Limb (tissue), 2 donors: ENCODE data around the gene IPCEF1.

Source experiments
- DNase-seq, 2 donors: peaks; one replicate each; pipeline ENCODE4 v3.0.0-alpha.2; 2016; ENCODE audit errors: extremely low spot score in 2 of 2

IPCEF1 gene

DNA sequence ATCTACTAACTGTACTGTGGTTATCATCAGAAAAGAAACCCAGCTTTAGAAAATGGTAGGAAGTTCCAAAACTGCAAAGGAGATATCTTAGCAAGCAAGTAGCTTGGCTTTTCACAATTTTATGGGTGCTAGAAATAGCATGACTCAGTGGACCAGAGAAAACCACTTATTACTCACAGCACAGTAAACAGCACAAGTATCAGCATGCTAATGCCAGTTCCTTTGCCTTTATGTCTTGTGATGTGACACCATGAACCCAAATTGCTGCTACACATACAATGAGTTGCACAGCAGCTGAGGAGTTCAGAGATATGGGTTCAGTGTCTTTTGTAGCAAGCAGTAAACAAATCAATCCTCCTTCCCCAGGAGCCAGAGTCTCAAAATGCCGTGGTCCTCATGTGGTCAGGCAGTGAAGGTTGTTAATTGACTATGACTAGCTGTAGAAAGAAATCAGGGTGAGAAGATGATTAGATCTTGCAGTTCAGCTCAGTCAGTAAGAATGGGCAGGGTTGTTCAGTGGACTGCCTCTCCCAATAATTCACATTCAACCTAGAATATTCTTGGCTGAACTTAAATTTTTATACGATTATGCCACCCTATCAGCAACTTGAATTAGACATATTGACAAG is 244.3 kb downstream of the IPCEF1 start:
- DNase-seq = no peak

DNA sequence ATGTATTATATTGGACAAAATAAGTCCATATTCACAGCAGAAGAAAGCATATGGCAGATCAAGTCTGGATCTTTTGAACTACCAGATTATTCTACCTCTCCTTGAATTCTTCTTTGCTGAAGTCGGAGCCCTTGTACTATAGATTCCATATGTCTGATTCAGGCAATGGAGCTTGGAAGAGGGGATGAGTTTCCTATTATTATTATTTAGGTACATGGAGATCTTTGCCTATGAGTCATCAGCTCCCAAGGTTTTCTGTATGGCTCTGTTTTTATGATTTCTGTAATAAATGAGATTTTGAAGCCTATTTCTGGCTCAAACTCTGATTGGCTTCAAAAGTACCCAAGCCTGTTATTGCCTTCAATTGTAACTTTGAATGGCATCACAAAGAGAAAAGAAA is 245.6 kb downstream of the IPCEF1 start:
- DNase-seq = no peak

DNA sequence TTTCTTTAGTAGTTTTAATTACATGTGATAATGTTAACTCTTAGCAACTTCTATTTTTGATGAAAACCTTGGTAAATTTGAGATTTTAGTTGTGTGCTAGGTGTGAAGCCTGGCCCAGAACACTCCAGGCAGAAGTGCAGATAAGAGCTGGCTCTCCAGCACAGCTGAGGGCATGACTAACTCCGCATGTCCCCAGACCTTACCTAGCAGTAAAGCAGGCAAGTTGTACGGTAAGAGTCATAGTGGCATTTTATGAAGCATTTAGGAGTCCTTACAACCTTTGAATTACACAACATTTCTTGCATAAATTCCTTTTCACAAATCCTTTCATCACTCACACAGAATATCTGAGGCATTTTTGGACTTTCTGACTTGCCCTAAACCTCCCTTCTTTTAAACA is 250.4 kb downstream of the IPCEF1 start:
- DNase-seq = no peak
